WTC11 (cell line): Measurements from ENCODE around the gene MRPS6.

ENCODE experiments used
- FOXJ3 ChIP-seq: sonication (generic); formaldehyde crosslinking; IDR thresholded peaks from 2 replicates; pipeline ENCODE4 v1.9.0; 2021; ENCODE audit warnings: missing genetic modification reagents, mild to moderate bottlenecking, borderline replicate concordance
- HMGA2 ChIP-seq: fragments of 250-450 bp; sonication (Bioruptor Pico); IDR thresholded peaks from 2 replicates; pipeline ENCODE4 v1.4.0; 2021; ENCODE audit warnings: mild to moderate bottlenecking, moderate library complexity
- MYBL2 ChIP-seq: sonication (generic); formaldehyde crosslinking; IDR thresholded peaks from 2 replicates; pipeline ENCODE4 v1.8.1; 2023; ENCODE audit warnings: mild to moderate bottlenecking, moderate library complexity, missing genetic modification reagents
- SMAD3 ChIP-seq: sonication (generic); formaldehyde crosslinking; IDR thresholded peaks from 2 replicates; pipeline ENCODE4 v1.8.0; 2022; ENCODE audit warnings: missing genetic modification reagents, mild to moderate bottlenecking, borderline replicate concordance
- SP1 ChIP-seq: sonication (generic); formaldehyde crosslinking; conservative IDR thresholded peaks from 2 replicates; pipeline ENCODE4 v1.8.1; 2022; ENCODE audit warnings: missing genetic modification reagents
- ZNF532 ChIP-seq: fragments of 250-450 bp; sonication (Bioruptor Pico); IDR thresholded peaks from 2 replicates; pipeline ENCODE4 v1.9.0; 2021; ENCODE audit warnings: mild to moderate bottlenecking, borderline replicate concordance
- TF ChIP-seq, protein P1 (sequence below): fragments of 200-600 bp; IDR thresholded peaks from 2 replicates; pipeline ENCODE4 v1.8.0; 2022; ENCODE audit warnings: antibody characterized with exemption

- no peak for TF ChIP-seq ZNF532
- no peak for TF ChIP-seq SMAD3
- TF ChIP-seq, protein P1, sequence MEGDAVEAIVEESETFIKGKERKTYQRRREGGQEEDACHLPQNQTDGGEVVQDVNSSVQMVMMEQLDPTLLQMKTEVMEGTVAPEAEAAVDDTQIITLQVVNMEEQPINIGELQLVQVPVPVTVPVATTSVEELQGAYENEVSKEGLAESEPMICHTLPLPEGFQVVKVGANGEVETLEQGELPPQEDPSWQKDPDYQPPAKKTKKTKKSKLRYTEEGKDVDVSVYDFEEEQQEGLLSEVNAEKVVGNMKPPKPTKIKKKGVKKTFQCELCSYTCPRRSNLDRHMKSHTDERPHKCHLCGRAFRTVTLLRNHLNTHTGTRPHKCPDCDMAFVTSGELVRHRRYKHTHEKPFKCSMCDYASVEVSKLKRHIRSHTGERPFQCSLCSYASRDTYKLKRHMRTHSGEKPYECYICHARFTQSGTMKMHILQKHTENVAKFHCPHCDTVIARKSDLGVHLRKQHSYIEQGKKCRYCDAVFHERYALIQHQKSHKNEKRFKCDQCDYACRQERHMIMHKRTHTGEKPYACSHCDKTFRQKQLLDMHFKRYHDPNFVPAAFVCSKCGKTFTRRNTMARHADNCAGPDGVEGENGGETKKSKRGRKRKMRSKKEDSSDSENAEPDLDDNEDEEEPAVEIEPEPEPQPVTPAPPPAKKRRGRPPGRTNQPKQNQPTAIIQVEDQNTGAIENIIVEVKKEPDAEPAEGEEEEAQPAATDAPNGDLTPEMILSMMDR: no peak
- no peak for TF ChIP-seq HMGA2
- TF ChIP-seq MYBL2 (CRISPR knock-in tag): no peak
- TF ChIP-seq SP1: no peak
- TF ChIP-seq FOXJ3 (CRISPR knock-in tag): no peak
Measured at GRCh38 chr21:34065027-34065426, 8.4 kb upstream of the MRPS6 start.
